ENCODE results near the gene STXBP1. TPM values are rescaled to one million over a fixed set of nuclear protein-coding genes. Genes with fewer than 3 reads are reported as not detected.

Gene STXBP1
- total and polyA plus RNA-seq, 9 of the 15 experiments (the other 6 are each of a cell fraction or from before 2014, with no cell fraction given): 4.6 to 35.1 (median 9.7) TPM

- no peak for TF ChIP-seq ZBTB49 (CRISPR knock-in tag; IDR thresholded peaks at IDR 0.05; ENCODE audit: borderline replicate concordance)
- TF ChIP-seq ATF7 (IDR thresholded peaks at IDR 0.05): peak; percentile 99
- peak; percentile 39 for TF ChIP-seq HMGN3 (IDR thresholded peaks at IDR 0.05; ENCODE audit: borderline replicate concordance, extremely low read depth, insufficient read length, low read depth, low read length)
- peak in 1 of 2 experiments; percentile 96; a peak in 2 of 4 replicates for TF ChIP-seq HDAC1 (IDR thresholded peaks at IDR 0.05)
- peak; percentile 87; the same call in 1 of the 2 replicates for TF ChIP-seq HDAC2 (IDR thresholded peaks at IDR 0.05)
- TF ChIP-seq SUPT5H (IDR thresholded peaks at IDR 0.05): 0 out of 2 replicates have a peak, but pooled peaks have one; percentile 59
- TF ChIP-seq SP1 (CRISPR knock-in tag; IDR thresholded peaks at IDR 0.05): peak; percentile 98
- TF ChIP-seq ZFP1 (CRISPR knock-in tag; IDR thresholded peaks at IDR 0.05): no peak
- TF ChIP-seq SMAD3 (CRISPR knock-in tag; conservative IDR thresholded peaks at IDR 0.05): no peak
- peak; percentile 93 for TF ChIP-seq E2F8 (IDR thresholded peaks at IDR 0.05; ENCODE audit: low read depth, partially characterized antibody)
- TF ChIP-seq MAZ (CRISPR knock-in tag; conservative IDR thresholded peaks at IDR 0.05 in 1 of 2, IDR thresholded peaks at IDR 0.05 in 1 of 2): peak in 1 of 2 experiments; percentile 79
- peak; percentile 35 to 39; a peak in 2 of 4 replicates for TF ChIP-seq NRF1 (conservative IDR thresholded peaks at IDR 0.05 in 1 of 2, IDR thresholded peaks at IDR 0.05 in 1 of 2)
Measured at GRCh38 chr9:127715470-127716337, 103.6 kb downstream of the STXBP1 start, which contains the start of the genes PTRH1 and TTC16 (continued).

All from K562 (cell line).